WTC11 (cell line): Measurements from ENCODE around the gene PTGER2. TPM values are rescaled to one million over a fixed set of nuclear protein-coding genes. Genes with fewer than 3 reads are reported as not detected.

Source experiments
- ATAC-seq: fragments of 200-7000 bp; cut with Tn5 transposase; 2 replicates; pipeline ENCODE4 v1.10.0; 2021; ENCODE audit warnings: mild to moderate bottlenecking, moderate library complexity
- CTCF ChIA-PET: fragments of 300-600 bp; sonication (Branson Sonifier 250); formaldehyde crosslinking; loops from one replicate; lab custom pipeline; 2021; ENCODE audit warnings: antibody characterized with exemption; lab: Charles Lee
- POLR2A ChIA-PET: fragments of 350-600 bp; sonication (Branson Sonifier 250); formaldehyde crosslinking; loops from one replicate; lab custom pipeline; 2021; ENCODE audit warnings: antibody characterized with exemption; lab: Charles Lee
- DNase-seq: peaks from one replicate; pipeline ENCODE4 v3.0.0; 2021; ENCODE audit warnings: low spot score
- H3K27ac Mint-ChIP-seq: 2 replicates; pipeline ENCODE4 v1.8.0; 2021; ENCODE audit warnings: mixed read lengths
- H3K27me3 Mint-ChIP-seq: 2 replicates; pipeline ENCODE4 v1.8.0; 2021; ENCODE audit warnings: low read depth, mild to moderate bottlenecking, moderate library complexity, mixed read lengths
- H3K36me3 Mint-ChIP-seq: 2 replicates; pipeline ENCODE4 v1.8.0; 2021; ENCODE audit warnings: mixed read lengths
- H3K4me1 Mint-ChIP-seq: 2 replicates; pipeline ENCODE4 v1.8.0; 2022; ENCODE audit warnings: mixed read lengths
- H3K4me3 Mint-ChIP-seq: 2 replicates; pipeline ENCODE4 v1.8.0; 2021; ENCODE audit warnings: mild to moderate bottlenecking, moderate library complexity, mixed read lengths
- H3K9me3 Mint-ChIP-seq: 2 replicates; pipeline ENCODE4 v1.8.0; 2021; ENCODE audit warnings: mixed read lengths
- ELF4 ChIP-seq: sonication (generic); formaldehyde crosslinking; IDR thresholded peaks from 2 replicates; pipeline ENCODE4 v1.8.1; 2022; ENCODE audit warnings: low read depth, mild to moderate bottlenecking, moderate library complexity, missing genetic modification reagents
- ESRRA ChIP-seq: sonication (generic); formaldehyde crosslinking; IDR thresholded peaks from 2 replicates; pipeline ENCODE4 v1.8.1; 2022; ENCODE audit warnings: mild to moderate bottlenecking, missing genetic modification reagents, borderline replicate concordance
- FOXK1 ChIP-seq: sonication (generic); formaldehyde crosslinking; IDR thresholded peaks from 2 replicates; pipeline ENCODE4 v1.8.0; 2022; ENCODE audit warnings: mild to moderate bottlenecking, moderate library complexity, missing genetic modification reagents
- FOXP1 ChIP-seq: sonication (generic); formaldehyde crosslinking; IDR thresholded peaks from 2 replicates; pipeline ENCODE4 v1.8.0; 2022; ENCODE audit warnings: missing genetic modification reagents, mild to moderate bottlenecking, moderate library complexity, borderline replicate concordance
- FOXP4 ChIP-seq: sonication (generic); formaldehyde crosslinking; IDR thresholded peaks from 2 replicates; pipeline ENCODE4 v1.8.0; 2022; ENCODE audit warnings: mild to moderate bottlenecking, missing genetic modification reagents
- OVOL2 ChIP-seq: fragments of 250-450 bp; sonication (Bioruptor Pico); IDR thresholded peaks from 2 replicates; pipeline ENCODE4 v1.9.0; 2021; ENCODE audit warnings: mild to moderate bottlenecking, borderline replicate concordance
- TEAD4 ChIP-seq: sonication (generic); formaldehyde crosslinking; IDR thresholded peaks from 2 replicates; pipeline ENCODE4 v1.8.0; 2022; ENCODE audit warnings: mild to moderate bottlenecking, missing genetic modification reagents
- TP53 ChIP-seq: sonication (generic); formaldehyde crosslinking; IDR thresholded peaks from 2 replicates; pipeline ENCODE4 v1.8.1; 2023; ENCODE audit warnings: mild to moderate bottlenecking, missing genetic modification reagents
- ZMAT4 ChIP-seq: fragments of 250-450 bp; sonication (Bioruptor Pico); IDR thresholded peaks from 2 replicates; pipeline ENCODE4 v1.9.0; 2021; ENCODE audit warnings: mild to moderate bottlenecking
- ZNF121 ChIP-seq: sonication (generic); formaldehyde crosslinking; IDR thresholded peaks from 2 replicates; pipeline ENCODE4 v1.8.0; 2023; ENCODE audit warnings: missing genetic modification reagents
- ZNF671 ChIP-seq: fragments of 250-450 bp; sonication (Bioruptor Pico); IDR thresholded peaks from 2 replicates; pipeline ENCODE4 v1.8.0; 2021; ENCODE audit warnings: mild to moderate bottlenecking
- total RNA-seq: library from RNA; stranded (reverse); gene quantifications from 3 replicates; pipeline ENCODE4 v1.2.3, GENCODE V29; 2021
- TF ChIP-seq, protein P1 (sequence below): sonication (generic); formaldehyde crosslinking; IDR thresholded peaks from 2 replicates; pipeline ENCODE4 v1.8.0; 2023; ENCODE audit warnings: missing genetic modification reagents, mild to moderate bottlenecking, borderline replicate concordance
- TF ChIP-seq, protein P2 (sequence below): sonication (generic); formaldehyde crosslinking; IDR thresholded peaks from 2 replicates; pipeline ENCODE4 v1.8.1; 2022; ENCODE audit warnings: mild to moderate bottlenecking, moderate library complexity, missing genetic modification reagents
- TF ChIP-seq, protein P3 (sequence below): sonication (generic); formaldehyde crosslinking; IDR thresholded peaks from 2 replicates; pipeline ENCODE4 v1.8.1; 2023; ENCODE audit warnings: mild to moderate bottlenecking, moderate library complexity, missing genetic modification reagents
- TF ChIP-seq, protein P4 (sequence below): sonication (generic); formaldehyde crosslinking; IDR thresholded peaks from 2 replicates; pipeline ENCODE4 v1.8.0; 2022; ENCODE audit warnings: mild to moderate bottlenecking, missing genetic modification reagents
- TF ChIP-seq, protein P5 (sequence below): sonication (generic); formaldehyde crosslinking; IDR thresholded peaks from 2 replicates; pipeline ENCODE4 v1.8.1; 2023; ENCODE audit warnings: mild to moderate bottlenecking, missing genetic modification reagents, moderate library complexity

The PTGER2 gene
- total RNA-seq, 1 experiment from 2014 or later, result 0.92 TPM

DNA sequence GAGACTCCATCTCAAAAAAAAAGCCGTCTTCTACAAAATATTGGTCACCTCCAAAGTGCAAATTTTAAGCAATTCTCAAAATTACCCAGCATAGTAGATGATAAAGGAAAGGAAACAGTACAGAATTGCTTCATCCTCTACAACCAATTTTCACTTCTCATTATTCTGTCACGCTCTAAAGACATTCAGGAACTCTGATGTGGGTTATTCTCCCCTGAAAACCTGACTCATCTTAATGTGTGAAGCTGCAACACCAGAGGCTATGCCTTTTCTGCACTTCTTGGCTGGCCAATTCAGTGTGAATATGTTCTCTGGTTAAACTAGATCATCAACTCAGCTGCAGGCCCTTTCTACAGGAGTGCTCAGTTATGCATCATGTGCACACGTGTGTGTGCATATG, 11.0 kb downstream of the PTGER2 start:
- Mint-ChIP-seq H3K4me1 (peaks cover 5% of the 10 kb centered on the region; the same call in 1 of the 2 replicates), H3K27me3 (no peaks in the 10 kb centered on the region), H3K36me3 (peaks cover 36% of the 10 kb centered on the region), H3K4me3 (no peak overlapping the region), H3K27ac (no peak overlapping the region), H3K9me3 (peaks cover 41% of the 10 kb centered on the region)
- ChIA-PET POLR2A (no interaction called here), CTCF (no interaction called here)
- ATAC-seq (no peak), DNase-seq (no peak)
- no peak for TF ChIP-seq ESRRA
- TF ChIP-seq ZMAT4, result no peak
- TF ChIP-seq ZNF121 (CRISPR knock-in tag), result no peak
- TF ChIP-seq, protein P1, sequence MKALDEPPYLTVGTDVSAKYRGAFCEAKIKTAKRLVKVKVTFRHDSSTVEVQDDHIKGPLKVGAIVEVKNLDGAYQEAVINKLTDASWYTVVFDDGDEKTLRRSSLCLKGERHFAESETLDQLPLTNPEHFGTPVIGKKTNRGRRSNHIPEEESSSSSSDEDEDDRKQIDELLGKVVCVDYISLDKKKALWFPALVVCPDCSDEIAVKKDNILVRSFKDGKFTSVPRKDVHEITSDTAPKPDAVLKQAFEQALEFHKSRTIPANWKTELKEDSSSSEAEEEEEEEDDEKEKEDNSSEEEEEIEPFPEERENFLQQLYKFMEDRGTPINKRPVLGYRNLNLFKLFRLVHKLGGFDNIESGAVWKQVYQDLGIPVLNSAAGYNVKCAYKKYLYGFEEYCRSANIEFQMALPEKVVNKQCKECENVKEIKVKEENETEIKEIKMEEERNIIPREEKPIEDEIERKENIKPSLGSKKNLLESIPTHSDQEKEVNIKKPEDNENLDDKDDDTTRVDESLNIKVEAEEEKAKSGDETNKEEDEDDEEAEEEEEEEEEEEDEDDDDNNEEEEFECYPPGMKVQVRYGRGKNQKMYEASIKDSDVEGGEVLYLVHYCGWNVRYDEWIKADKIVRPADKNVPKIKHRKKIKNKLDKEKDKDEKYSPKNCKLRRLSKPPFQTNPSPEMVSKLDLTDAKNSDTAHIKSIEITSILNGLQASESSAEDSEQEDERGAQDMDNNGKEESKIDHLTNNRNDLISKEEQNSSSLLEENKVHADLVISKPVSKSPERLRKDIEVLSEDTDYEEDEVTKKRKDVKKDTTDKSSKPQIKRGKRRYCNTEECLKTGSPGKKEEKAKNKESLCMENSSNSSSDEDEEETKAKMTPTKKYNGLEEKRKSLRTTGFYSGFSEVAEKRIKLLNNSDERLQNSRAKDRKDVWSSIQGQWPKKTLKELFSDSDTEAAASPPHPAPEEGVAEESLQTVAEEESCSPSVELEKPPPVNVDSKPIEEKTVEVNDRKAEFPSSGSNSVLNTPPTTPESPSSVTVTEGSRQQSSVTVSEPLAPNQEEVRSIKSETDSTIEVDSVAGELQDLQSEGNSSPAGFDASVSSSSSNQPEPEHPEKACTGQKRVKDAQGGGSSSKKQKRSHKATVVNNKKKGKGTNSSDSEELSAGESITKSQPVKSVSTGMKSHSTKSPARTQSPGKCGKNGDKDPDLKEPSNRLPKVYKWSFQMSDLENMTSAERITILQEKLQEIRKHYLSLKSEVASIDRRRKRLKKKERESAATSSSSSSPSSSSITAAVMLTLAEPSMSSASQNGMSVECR (CRISPR knock-in tag), result no peak
- TF ChIP-seq, protein P2, sequence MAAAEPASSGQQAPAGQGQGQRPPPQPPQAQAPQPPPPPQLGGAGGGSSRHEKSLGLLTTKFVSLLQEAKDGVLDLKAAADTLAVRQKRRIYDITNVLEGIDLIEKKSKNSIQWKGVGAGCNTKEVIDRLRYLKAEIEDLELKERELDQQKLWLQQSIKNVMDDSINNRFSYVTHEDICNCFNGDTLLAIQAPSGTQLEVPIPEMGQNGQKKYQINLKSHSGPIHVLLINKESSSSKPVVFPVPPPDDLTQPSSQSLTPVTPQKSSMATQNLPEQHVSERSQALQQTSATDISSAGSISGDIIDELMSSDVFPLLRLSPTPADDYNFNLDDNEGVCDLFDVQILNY (CRISPR knock-in tag), result no peak
- TF ChIP-seq OVOL2 (CRISPR knock-in tag), result no peak

DNA sequence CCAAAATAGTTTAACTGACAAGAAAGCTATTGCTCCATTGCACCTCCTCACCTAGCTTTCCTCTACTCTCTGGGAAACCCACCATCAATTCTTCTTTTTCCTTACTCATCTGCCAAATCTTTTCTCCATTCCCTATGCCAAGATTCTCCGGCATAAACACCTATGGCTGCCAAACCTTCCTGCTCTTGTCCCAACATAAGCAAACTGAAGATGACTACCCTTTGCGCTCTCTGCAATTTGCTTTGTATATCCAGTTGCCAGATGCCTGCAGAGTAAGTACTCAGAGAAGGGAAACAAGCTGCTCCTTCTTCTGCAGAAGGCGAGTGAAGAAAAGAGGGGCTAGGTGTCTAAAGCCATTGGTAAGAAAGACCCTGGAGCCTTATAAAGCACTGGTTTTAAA, 11.5 kb downstream of the PTGER2 start:
- DNase-seq, result no peak
- ChIA-PET POLR2A (interaction anchor here (0.5 kb wide), 1 partner anchor 90 kb away, joined by 6 read pairs; no protein-coding TSS in a partner anchor), CTCF (no interaction called here)
- no peak overlapping the region for H3K4me3 Mint-ChIP-seq
- TF ChIP-seq FOXP4 (CRISPR knock-in tag), result no peak
- TF ChIP-seq, protein P3, sequence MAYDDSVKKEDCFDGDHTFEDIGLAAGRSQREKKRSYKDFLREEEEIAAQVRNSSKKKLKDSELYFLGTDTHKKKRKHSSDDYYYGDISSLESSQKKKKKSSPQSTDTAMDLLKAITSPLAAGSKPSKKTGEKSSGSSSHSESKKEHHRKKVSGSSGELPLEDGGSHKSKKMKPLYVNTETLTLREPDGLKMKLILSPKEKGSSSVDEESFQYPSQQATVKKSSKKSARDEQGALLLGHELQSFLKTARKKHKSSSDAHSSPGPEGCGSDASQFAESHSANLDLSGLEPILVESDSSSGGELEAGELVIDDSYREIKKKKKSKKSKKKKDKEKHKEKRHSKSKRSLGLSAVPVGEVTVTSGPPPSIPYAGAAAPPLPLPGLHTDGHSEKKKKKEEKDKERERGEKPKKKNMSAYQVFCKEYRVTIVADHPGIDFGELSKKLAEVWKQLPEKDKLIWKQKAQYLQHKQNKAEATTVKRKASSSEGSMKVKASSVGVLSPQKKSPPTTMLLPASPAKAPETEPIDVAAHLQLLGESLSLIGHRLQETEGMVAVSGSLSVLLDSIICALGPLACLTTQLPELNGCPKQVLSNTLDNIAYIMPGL (CRISPR knock-in tag), result no peak
- TF ChIP-seq TEAD4 (CRISPR knock-in tag), result no peak
- TF ChIP-seq TP53 (CRISPR knock-in tag), result no peak
- TF ChIP-seq FOXK1 (CRISPR knock-in tag), result no peak
- TF ChIP-seq, protein P4, sequence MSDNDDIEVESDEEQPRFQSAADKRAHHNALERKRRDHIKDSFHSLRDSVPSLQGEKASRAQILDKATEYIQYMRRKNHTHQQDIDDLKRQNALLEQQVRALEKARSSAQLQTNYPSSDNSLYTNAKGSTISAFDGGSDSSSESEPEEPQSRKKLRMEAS (CRISPR knock-in tag), result no peak
- no peak for TF ChIP-seq ELF4 (CRISPR knock-in tag)
- TF ChIP-seq ZNF671 (CRISPR knock-in tag), result no peak
- TF ChIP-seq, protein P5, sequence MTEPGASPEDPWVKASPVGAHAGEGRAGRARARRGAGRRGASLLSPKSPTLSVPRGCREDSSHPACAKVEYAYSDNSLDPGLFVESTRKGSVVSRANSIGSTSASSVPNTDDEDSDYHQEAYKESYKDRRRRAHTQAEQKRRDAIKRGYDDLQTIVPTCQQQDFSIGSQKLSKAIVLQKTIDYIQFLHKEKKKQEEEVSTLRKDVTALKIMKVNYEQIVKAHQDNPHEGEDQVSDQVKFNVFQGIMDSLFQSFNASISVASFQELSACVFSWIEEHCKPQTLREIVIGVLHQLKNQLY (CRISPR knock-in tag), result no peak
- TF ChIP-seq FOXP1 (CRISPR knock-in tag), result no peak
- TF ChIP-seq ZNF121 (CRISPR knock-in tag), result no peak
- no peak for ATAC-seq
- no peaks in the 10 kb centered on the region for H3K27me3 Mint-ChIP-seq
- peaks cover 35% of the 10 kb centered on the region for H3K36me3 Mint-ChIP-seq
- peaks cover 36% of the 10 kb centered on the region for H3K9me3 Mint-ChIP-seq
- peaks cover 5% of the 10 kb centered on the region; the same call in 1 of the 2 replicates for H3K4me1 Mint-ChIP-seq
- no peak overlapping the region for H3K27ac Mint-ChIP-seq
